Stimulated activated CD4-positive, alpha-beta T cell treated with anti-CD3 and anti-CD28 coated beads, Interleukin-1b, Interleukin-23, amount 100 ng/mL, for 24 hours (primary cell): ENCODE results near the gene FAM149A.

Source experiments
- DNase-seq, 4 experiments: peaks; one replicate each; pipeline ENCODE4 v3.0.0-alpha.2; 2020; ENCODE audit warnings: low read depth in 4 of 4, low spot score in 1 of 4

The FAM149A gene

DNA sequence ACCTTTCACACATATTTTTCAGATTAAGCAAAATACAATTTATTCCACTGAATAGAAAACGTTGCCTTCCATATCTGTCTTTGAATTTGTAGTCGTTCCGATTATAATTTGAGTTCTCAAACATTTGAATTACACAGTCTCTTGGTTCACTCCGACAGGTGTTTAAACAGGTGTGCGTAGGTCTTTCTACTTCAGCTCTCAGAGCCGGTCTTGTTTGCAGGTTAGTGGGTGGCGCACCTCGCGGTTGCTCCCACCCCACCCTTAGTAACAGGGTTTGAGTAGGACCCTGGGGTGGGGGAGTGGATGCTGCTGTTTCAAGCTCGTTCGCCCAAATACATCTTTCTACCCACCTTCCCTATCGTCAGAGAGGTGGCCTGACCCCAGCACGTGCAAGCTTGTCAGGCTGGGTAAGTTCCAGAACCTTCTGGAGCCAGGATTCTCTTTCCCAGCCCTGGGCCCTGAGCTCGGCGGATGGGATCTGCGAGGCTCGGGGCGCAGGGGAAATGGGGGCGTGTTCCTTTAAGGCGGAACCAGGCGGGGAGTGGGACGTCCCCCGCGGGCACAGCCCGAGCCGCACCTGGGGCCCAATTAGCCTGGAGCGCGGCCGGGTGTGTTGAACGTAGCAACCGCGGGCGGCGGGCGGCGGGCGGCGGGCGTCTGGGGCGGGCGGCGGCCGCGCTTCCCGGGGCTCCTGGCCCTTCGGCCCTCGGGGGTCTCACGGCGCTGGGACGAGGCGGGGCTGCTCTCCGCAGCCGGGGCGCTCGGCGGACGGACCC, at the start of gene FAM149A:
FAM149A (plus strand) TSS at position 591 of the 776 bp plus-strand sequence.
- DNase-seq: peak in 3 of 4 experiments; percentile 10 to 41 (median 29)

DNA sequence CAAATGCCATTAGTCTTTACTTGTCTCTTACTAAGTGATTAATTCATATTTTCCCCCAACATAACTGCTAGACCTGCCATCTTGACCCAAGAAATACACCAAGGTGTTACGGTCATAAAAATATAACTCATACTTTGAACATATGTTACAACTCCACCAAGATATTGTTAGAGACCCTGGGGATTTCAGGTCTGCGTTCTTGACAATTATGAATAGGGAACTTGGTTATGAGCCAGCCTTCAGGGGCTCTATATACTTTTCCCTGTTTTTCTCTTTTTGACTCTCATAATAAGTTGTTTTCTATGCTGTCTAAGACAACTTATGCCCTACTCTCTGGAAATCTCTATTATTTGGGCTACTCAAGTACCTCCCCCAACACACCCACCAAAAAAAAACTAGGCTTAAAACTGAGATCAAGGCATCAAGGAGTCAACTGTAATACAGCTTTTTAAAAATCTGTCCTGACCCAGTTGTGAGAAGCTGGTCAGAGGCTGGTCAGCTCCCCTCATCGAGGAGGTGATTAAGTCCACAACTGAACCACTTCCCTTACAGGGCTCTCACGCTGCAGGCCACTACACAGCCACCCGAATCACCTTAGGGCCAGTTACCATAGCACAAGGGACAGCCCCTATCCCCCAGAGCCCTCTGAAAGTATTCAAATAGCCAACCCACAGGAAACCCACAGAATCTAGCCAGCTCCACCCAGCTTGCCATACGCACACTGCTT, 46.1 kb upstream of the FAM149A start:
- DNase-seq: no peak

DNA sequence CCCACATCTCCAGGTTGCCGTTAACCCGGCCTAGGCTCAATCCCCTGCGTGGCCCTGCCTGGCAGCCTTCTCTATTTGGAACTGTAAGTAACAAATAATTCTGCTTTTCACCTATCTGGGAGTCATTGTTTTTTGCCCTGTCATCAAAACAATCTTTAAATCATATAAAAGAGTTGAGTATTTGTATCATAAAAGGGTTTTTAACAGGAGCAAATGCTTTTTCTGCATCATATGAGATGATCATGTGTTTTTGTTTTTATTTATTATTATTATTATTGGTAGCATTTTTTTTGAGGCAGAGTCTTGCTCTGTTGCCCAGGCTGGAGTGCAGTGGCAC, 45.6 kb upstream of the FAM149A start:
- no peak for DNase-seq

GRCh38 chr4:186061921-186062320, 42.6 kb upstream of the FAM149A start:
- no peak for DNase-seq

DNA sequence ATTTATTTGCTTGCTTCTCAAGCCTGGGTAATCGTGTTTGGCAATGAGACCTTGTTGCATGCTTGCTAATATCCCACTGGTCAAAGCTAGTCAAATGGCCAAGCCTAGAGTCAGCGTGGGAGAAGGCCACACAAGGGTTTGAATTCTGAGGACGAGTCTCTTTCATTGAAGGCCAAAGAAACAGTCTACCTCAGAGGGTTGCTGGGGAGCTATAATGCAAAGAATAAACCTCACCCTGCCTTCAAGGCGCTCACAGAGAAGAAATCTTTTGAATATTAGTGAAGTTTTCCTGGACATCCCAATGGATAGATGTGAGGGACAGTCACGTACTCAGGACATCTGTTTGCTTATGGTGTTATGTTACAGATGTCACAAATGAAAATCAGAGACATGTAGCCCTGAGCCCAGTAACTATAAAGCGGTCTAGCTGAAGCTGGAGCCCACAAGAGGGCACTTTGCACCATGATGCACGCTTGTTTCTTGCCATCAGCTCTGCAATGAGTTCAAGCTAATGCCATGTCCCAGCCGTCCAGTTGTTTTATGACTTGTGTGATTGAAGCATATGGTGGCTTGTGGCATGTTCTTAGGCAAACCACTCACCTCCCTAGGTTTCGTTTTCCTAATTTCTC, 36.6 kb upstream of the FAM149A start:
- DNase-seq: peak in 1 of 4 experiments; percentile 1

DNA sequence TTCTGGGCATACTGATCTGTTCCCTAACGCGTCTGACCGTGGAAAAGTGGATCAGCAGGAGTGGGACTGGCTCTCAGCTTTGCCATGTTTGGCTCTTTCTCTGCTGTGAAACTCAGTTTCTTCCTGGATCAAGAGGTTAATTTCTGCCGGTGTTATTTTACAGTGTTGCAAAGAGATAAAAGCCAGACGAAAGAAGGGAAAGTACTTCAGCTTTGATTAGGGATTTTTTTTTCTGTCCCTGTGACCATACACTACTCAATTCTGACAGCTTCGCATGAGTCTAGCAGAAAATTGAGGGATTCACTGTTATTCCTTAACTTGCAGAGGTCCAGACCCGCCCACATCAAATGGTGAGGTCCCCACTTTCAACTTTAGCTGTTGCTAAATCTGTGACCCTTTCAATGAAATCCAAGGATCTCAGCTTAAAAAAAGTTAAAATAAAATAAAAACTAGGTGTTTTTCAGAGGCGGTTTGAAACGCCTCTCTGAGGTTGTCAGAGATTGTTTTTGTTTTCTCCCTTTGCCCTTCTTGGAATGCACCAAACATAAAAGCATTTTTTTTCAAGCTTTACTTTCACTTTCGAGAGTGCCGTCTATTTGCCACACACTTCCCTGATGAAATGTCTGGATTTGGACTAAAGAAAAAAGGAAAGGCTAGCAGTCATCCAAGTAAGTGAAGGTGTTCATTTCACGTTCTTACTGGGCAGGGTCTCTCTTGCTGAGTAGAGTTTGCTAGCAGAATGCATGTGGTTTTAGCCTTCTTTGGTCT, 35.7 kb upstream of the FAM149A start, which contains the start of gene TLR3:
TLR3 (plus strand) TSS at position 576 of the 768 bp plus-strand sequence. CDS start 7,464 bp downstream, outside the sequence.
- no peak for DNase-seq

DNA sequence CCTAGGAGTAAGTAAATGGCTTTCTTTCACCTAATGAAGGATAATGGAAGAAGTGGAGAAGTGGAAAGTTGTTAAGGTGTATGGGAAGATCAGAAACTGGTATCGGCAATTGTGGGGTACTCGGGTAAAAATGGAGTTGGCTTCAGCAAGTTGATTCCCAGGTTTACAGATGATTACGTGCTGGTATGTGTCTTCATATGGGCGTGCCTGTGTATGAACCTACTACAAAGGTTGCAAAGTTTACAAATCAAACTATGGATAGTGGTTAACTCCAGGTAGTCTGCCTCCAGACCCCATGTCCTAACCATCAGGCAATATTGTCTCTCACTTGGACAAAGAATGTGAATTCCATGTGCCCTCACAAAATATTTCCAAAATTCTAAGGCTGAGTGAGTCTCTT, 34.8 kb upstream of the FAM149A start:
- DNase-seq: no peak

DNA sequence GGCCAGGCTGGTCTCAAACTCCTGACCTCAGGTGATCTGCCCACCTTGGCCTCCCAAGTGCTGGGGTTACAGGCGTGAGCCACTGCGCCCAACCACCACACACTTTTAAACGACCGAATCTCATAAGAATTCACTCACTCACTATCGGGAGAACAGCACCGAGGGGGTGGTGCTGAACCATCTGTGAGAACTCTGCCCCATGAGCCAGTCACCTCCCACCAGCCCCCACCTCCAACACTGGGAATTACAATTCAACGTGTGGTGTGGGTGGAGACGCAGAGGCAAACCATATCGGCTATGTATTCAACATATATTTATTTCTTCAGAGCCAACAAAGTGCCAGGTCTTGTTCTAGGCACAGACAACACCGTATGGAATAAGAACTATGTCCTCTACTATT, 32.0 kb upstream of the FAM149A start:
- no peak for DNase-seq

DNA sequence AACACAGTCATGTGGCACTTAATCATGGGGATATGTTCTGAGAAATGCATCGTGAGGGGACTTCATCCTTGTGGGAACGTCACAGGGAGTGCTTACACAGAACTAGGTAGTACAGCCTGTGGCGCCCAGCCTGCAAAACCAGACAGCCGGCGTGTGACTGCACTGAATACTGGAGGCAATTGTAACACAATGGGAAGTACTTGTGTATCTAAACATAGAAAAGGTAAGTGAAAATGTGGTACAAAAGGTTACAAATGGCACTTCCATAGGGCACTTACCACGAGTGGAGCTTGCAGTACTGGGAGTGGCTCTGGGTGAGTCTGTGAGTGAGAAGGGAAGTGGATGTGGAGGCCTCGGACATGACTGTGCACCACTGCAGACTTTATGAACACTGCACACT, 30.3 kb upstream of the FAM149A start:
- no peak for DNase-seq

DNA sequence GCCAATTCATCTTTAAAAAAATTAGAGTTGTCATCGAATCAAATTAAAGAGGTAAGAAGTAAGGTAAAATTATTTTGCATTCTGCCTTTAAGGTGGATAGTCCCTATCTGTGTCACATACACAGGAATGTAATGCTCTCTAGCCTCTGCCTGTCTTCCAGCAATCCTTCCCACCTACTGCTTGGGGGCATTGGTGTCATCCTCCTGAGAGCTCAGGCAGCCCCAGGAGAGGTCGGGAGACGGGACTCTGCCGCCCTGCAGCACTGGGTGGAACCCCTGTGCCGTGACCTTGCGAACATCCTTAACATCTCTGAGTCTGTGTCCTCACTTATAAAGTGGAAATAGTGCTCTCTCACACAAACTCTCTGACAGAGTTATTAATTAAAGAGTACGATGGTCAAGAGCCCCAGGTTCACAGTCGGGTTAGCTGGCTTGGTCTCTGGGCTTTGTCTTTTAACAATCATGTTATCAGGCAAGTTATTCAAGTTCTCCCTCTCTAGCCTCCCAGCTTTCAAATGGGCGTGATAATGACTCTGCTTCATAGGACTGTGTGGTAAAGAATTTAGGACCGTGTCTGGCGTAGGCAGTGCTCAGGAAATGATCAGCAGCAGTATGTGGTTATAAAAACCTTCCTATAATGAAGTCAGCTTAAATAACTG, 25.4 kb upstream of the FAM149A start:
- no peak for DNase-seq

DNA sequence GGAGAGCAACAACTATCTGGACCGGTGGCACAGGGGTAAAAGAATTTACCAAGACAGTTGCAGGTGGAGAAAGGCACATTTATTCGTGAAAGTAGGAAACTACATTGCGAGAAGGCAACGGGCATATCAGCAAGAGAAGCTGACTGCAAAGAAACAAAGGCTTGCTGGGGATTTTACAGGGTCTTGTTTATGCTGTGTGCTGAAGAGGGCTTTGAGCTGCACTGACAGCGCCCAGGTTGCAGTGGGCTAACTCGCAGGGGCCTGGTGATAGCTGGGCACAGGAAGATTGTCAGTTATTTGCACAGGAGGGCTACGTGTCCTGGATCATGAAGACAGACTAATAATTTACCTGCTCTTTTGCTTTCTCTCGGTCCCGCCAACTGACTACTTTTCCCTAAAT, 24.8 kb upstream of the FAM149A start:
- DNase-seq: no peak

- no peak for DNase-seq
These were observed 23.2 kb upstream of the FAM149A start for GRCh38 chr4:186081202-186081807.

DNA sequence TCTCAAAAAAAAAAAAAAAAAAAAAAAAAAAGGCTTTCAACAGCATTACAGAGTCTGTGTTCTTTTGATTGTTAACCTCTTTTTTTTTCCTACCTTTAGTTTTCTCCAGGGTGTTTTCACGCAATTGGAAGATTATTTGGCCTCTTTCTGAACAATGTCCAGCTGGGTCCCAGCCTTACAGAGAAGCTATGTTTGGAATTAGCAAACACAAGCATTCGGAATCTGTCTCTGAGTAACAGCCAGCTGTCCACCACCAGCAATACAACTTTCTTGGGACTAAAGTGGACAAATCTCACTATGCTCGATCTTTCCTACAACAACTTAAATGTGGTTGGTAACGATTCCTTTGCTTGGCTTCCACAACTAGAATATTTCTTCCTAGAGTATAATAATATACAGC, 22.3 kb upstream of the FAM149A start:
- DNase-seq: no peak

GRCh38 chr4:186088523-186088922, 16.0 kb upstream of the FAM149A start:
- DNase-seq: no peak

GRCh38 chr4:186092296-186092695, 12.2 kb upstream of the FAM149A start:
- DNase-seq: no peak

- no peak for DNase-seq
These were observed 9.1 kb upstream of the FAM149A start for GRCh38 chr4:186095406-186095805.

- DNase-seq: no peak
These were observed 7.8 kb upstream of the FAM149A start for GRCh38 chr4:186096681-186097165.

GRCh38 chr4:186097386-186097785, 7.1 kb upstream of the FAM149A start:
- no peak for DNase-seq

DNA sequence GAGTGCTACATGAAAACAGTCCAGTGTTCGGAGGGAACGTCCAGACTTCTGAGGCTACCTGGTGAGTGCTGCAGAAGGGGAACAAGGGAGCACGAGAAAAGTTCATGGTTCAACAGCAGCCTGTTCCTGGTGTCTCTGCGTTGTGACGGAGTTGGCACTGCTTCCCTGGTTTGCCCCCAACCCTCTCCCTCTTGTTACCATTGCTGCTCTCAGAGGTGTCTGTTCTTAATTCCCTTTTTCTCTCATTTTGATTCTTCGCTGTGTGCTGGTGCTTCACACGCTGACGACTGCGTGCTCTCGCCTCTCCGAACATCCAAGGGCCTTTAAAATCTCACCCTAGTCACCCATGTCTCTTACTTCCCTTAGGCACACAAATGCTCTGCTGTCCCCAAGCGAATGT, 1.6 kb upstream of the FAM149A start:
- DNase-seq: no peak
